GM18511 (cell line): ENCODE data around the gene EML1.

ENCODE experiments used
- ATAC-seq: cut with Tn5 transposase; IDR thresholded peaks from one replicate; pipeline ENCODE4 v1.9.1; 2021; ENCODE audit warnings: mild to moderate bottlenecking, moderate library complexity; ENCODE audit not compliant: unreplicated experiment

The EML1 gene

GRCh38 chr14:99803106-99803775 is 10.0 kb downstream of the EML1 start:
- no peak for ATAC-seq

DNA sequence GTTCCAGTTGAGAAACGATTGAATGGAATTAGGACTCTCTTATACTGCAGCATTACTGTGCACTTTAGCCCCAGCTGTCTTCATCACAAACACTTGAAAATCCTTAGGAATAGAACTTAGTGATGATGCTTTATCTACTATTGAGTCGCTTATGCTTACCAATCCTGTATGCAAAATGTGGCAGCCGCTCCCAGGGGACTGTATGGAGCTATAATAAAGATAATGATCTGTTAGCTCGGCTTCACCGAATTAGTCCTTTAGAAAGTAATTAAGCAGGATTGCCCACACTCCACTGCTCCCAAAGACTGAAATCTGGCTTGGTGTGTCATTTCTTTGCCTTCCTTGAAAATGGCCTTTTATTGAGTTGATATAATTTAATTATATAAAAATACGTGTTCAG is 10.6 kb downstream of the EML1 start:
- no peak for ATAC-seq

DNA sequence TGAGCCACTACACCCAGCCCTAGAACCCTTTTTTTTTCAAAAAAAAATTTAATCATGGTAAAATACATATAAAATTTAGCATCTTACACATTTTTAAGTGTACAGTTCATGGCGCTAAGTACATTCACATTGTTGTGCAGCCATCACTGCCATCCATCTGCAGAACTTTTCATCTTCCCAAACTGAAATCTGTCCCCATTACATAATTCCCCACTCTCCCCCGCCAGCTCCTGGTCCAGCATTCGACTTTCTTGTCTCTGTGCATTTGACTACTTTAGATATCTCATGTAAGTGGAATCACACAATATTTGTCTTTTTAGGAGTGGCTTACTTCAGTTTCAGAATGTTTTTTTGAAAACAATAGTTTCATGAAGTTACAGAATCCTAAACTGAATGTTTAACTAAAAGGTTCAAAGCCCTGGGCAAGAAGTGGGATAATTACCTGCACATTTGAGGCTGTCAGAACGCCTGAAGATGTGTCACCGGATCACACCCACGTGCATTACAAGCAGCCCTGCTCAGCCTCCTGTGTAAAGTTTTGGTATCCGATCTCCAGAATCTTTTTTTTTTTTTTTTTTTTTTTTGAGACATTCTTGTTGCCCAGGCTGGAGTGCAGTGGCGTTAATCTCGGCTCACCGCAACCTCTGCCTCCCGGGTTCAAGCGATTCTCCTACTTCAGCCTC is 12.7 kb downstream of the EML1 start:
- ATAC-seq = no peak

DNA sequence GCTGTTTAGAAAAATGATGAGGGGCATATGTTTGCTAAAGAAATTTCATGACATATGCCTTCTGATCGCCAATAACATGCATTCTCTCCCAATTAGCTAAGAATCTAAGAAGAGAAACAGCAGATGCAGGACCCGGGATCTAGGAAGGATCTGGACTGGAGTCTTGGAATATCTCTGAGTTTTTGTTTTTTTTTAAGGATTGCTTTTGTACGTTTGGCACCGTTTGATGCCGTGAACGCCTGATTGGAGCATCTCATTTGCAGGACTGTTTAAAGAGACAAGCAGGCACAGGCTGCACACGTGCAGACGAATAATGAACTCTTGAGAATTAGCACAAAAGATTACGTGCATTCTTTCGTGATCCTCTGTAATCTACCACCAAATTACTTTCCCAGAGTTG is 13.6 kb downstream of the EML1 start:
- no peak for ATAC-seq

GRCh38 chr14:99807413-99808153 is 14.4 kb downstream of the EML1 start:
- ATAC-seq = no peak

GRCh38 chr14:99808154-99808505 is 14.9 kb downstream of the EML1 start:
- no peak for ATAC-seq

- ATAC-seq = no peak
These were observed 15.3 kb downstream of the EML1 start for GRCh38 chr14:99808515-99808914.

DNA sequence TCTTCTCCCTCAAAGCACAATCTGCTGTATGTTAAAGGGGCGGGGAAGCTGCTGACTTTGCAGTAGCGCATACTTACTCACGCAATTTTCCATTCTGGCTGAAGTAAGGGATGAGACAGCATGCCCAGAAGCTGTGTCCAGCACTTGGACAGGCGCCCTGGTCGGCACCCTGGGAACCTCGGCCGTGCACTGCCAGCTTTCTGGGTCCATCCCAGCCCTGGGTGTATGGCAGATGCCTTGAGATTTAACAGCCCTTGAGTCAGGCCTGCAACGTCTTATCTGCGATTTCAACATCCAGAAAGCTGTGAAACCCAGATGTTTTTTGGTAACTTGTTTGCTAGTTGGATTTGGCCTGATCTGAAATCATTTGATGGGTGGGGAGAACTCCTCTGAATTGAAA is 16.1 kb downstream of the EML1 start:
- ATAC-seq = no peak

GRCh38 chr14:99809859-99810558 is 16.8 kb downstream of the EML1 start:
- ATAC-seq = no peak

DNA sequence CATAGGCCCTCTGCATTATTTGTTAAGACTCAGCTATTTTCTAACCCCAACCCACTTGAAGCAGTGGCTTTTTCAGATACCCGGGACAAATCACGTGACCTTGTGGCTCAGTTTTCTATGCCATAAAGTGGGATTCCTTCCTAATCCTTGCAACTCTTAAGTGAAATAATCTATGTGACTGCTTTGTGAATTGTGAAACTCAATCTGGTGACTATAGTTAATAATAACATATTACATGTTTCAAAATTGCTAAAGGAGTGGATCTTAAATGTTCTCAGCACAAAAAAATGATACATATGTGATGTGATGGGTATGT is 17.3 kb downstream of the EML1 start:
- no peak for ATAC-seq

DNA sequence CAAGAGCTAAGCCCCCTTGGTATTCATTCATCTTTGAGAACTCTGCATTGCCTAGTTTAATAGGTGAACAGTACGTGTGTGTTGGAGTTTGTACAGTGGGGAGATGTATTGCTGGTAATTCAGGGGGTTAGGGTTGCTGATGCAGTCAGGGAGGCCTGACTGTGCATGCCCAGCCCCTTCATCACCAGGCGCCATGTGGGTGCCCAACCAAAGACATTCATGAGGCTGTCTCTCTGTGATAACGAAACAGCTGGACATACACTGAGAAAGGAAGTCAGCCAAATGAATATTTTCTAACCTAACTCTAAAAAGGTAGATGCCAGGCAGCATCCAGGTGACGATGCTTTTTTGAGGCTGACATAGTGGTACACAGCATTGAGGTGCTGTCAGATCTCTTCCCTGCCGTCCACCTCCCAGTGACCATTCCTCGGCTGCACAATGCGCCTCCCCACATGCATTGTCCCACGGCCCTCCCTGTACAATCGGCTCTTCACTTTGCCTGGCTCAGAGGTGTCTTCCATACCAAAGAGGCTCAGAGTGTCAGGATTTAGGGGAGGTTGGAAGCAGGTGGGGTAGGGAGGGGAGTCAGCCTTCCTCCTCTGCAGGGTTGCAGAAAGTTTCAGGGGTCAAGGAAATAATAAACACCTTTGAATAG is 19.0 kb downstream of the EML1 start:
- ATAC-seq = no peak

- ATAC-seq = no peak
These were observed 19.7 kb downstream of the EML1 start for GRCh38 chr14:99812892-99813291.

- no peak for ATAC-seq
These were observed 22.5 kb downstream of the EML1 start for GRCh38 chr14:99815696-99816095.

DNA sequence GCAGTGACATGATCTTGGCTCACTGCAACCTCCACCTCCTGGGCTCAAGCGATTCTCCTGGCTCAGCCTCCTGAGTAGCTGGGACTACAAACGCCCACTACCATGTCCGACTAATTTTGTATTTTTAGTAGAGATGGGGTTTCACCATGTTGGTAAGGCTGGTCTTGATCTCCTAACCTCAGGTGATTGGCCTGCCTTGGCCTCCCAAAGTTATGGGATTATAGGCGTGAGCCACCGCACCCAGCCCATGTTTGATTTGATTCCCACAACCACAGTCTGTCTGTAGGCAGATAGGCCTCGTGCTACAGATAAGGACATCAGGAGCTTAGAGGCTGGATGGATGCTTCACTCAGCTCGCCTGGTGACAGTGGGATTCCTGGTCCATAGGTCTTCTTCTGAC is 23.0 kb downstream of the EML1 start:
- no peak for ATAC-seq

GRCh38 chr14:99816642-99817041 is 23.4 kb downstream of the EML1 start:
- ATAC-seq = no peak

GRCh38 chr14:99817331-99817730 is 24.1 kb downstream of the EML1 start:
- ATAC-seq = no peak

DNA sequence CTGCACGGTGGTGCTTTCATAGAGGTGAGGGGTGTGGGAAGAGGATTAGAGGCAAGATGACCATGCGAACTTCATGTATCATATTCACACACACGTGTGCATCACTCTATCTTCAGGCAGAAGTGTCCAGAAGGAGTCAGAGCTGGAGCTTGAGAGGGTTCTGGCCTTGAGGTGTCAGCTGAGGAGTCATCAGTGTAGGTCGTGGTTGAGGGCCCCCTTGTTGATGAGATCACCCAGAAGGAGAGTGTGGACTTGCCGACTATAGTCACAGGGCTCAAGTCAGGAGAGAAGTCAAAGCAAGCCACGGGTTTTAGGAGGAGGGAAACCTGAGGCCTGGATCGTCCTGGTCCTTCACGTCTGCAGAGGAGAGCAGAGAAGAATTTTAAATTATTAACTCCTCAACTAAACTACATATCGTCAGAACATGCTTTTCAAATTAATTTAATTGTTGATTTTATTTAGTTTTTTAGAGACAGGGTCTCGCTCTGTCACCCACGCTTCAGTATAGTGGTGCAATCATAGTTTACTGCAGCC is 25.4 kb downstream of the EML1 start:
- ATAC-seq = no peak

- ATAC-seq = no peak
These were observed 26.3 kb downstream of the EML1 start for GRCh38 chr14:99819514-99819913.

- no peak for ATAC-seq
These were observed 27.6 kb downstream of the EML1 start for GRCh38 chr14:99820702-99821331.
